Stimulated activated CD4-positive, alpha-beta T cell treated with anti-CD3 and anti-CD28 coated beads, Interleukin-2, amount 100 ng/mL, for 4 hours (primary cell): Measurements from ENCODE around the gene CNBD2.
A peak's percentile ranks its signal among the peaks of the same experiment; 100 is the strongest.
"Not testable (repeated sequence)": the region's sequence is repeated elsewhere in the genome, so short reads cannot be mapped to it uniquely, and the experiment has no call there.

Source experiments
- DNase-seq: peaks from one replicate; pipeline ENCODE4 v3.0.0-alpha.2; 2020; ENCODE audit warnings: low read depth

The CNBD2 gene

GRCh38 chr20:36026131-36026530 is 57.7 kb downstream of the CNBD2 start:
- not testable (repeated sequence) for DNase-seq

- no peak for DNase-seq
Measured at GRCh38 chr20:36028106-36028808, 59.9 kb downstream of the CNBD2 start.

GRCh38 chr20:36030149-36030548 is 61.8 kb downstream of the CNBD2 start:
- DNase-seq = no peak

- DNase-seq = no peak
Measured at GRCh38 chr20:36031806-36032205, 63.4 kb downstream of the CNBD2 start.

GRCh38 chr20:36034875-36035274 is 66.5 kb downstream of the CNBD2 start:
- no peak for DNase-seq

- DNase-seq = no peak
Measured at GRCh38 chr20:36035745-36036144, 67.4 kb downstream of the CNBD2 start.

GRCh38 chr20:36036688-36037087 is 68.3 kb downstream of the CNBD2 start:
- DNase-seq = no peak

GRCh38 chr20:36040571-36040970 is 72.2 kb downstream of the CNBD2 start:
- no peak for DNase-seq

GRCh38 chr20:36043441-36043840 is 75.1 kb downstream of the CNBD2 start:
- no peak for DNase-seq

GRCh38 chr20:36043892-36044515 is 75.6 kb downstream of the CNBD2 start:
- DNase-seq = no peak

GRCh38 chr20:36045373-36045714 is 77.0 kb downstream of the CNBD2 start:
- DNase-seq = no peak

- not testable (repeated sequence) for DNase-seq
Measured at GRCh38 chr20:36046073-36046798, 77.8 kb downstream of the CNBD2 start.

- DNase-seq = not testable (repeated sequence)
Measured at GRCh38 chr20:36049408-36049807, 81.0 kb downstream of the CNBD2 start.

- peak; percentile 88 for DNase-seq
Measured at GRCh38 chr20:36050436-36051317, 82.3 kb downstream of the CNBD2 start.

- DNase-seq = no peak
Measured at GRCh38 chr20:36051318-36052116, 83.1 kb downstream of the CNBD2 start.

- no peak for DNase-seq
Measured at GRCh38 chr20:36052117-36052513, 83.7 kb downstream of the CNBD2 start.

- not testable (repeated sequence) for DNase-seq
Measured at GRCh38 chr20:36053863-36054518, 85.6 kb downstream of the CNBD2 start.

GRCh38 chr20:36055145-36055544 is 86.8 kb downstream of the CNBD2 start:
- DNase-seq = no peak

GRCh38 chr20:36060676-36061075 is 92.3 kb downstream of the CNBD2 start:
- no peak for DNase-seq

GRCh38 chr20:36061754-36062153 is 93.4 kb downstream of the CNBD2 start:
- DNase-seq = no peak

- DNase-seq = no peak
Measured at GRCh38 chr20:36062799-36063198, 94.4 kb downstream of the CNBD2 start.
